Endothelial cell of umbilical vein (primary cell): ENCODE measurements around the gene ITGA6. TPM values are rescaled to one million over a fixed set of nuclear protein-coding genes. Genes with fewer than 3 reads are reported as not detected.

ENCODE experiments used
- Bru-seq: library from RNA; stranded (reverse); fragments of 400-500 nt; gene quantifications from one replicate; lab custom pipeline; 2021; lab: Mats Ljungman, UMichigan
- BruChase-seq, 2 experiments: library from RNA; stranded (reverse); fragments of 400-500 nt; gene quantifications; one replicate each; lab custom pipeline; 2021; lab: Mats Ljungman, UMichigan
- BruUV-seq: library from RNA; stranded (reverse); fragments of 400-500 nt; replicated peaks from 2 replicates; lab custom pipeline; 2021; lab: Mats Ljungman, UMichigan
- CTCF ChIA-PET: fragments of 300-600, 350-600 bp; sonication (Branson Sonifier 250); formaldehyde crosslinking; loops from one replicate; lab custom pipeline; 2021; ENCODE audit warnings: antibody characterized with exemption, inconsistent platforms; lab: Charles Lee
- POLR2A ChIA-PET: fragments of 300-600, 350-600 bp; sonication (Branson Sonifier 250); formaldehyde crosslinking; loops from one replicate; lab custom pipeline; 2021; ENCODE audit warnings: antibody characterized with exemption, inconsistent platforms; lab: Charles Lee
- DNase-seq: peaks from one replicate; pipeline ENCODE4 v3.0.0-alpha.2; 2011; ENCODE audit warnings: low read depth, low spot score
- FAIRE-seq: peaks from 2 replicates; lab custom pipeline; 2011; peaks lifted over from hg19 to GRCh38; lab: Jason Lieb, UNC
- H2AFZ ChIP-seq: 2 replicates; pipeline ENCODE4 v1.6.0; 2012; ENCODE audit warnings: low read depth, low read length, control low read depth, inconsistent platforms
- H3K27ac ChIP-seq: 2 replicates; pipeline ENCODE4 v1.5.1; 2011; ENCODE audit warnings: low read depth, mild to moderate bottlenecking, control low read depth, low read length, moderate library complexity; ENCODE audit not compliant: insufficient read depth
- H3K27me3 ChIP-seq, 2 experiments: 2 replicates each; pipeline versions ENCODE4 v1.6.0 to v1.6.1; 2011; ENCODE audit warnings: low read length in 2 of 2, mixed read lengths in 1 of 2; ENCODE audit not compliant: control insufficient read depth in 2 of 2, insufficient read depth in 2 of 2
- H3K36me3 ChIP-seq, 2 experiments: 2 replicates in 1 of 2; 3 replicates in 1 of 2; pipeline ENCODE4 v1.5.1; 2011; ENCODE audit warnings: low read length in 2 of 2, mild to moderate bottlenecking in 1 of 2, moderate library complexity in 1 of 2; ENCODE audit not compliant: control insufficient read depth in 2 of 2, insufficient read depth in 2 of 2; ENCODE audit errors: extremely low read depth in 1 of 2
- H3K4me1 ChIP-seq: 3 replicates; pipeline ENCODE4 v1.5.1; 2011; ENCODE audit warnings: mild to moderate bottlenecking, low read length; ENCODE audit not compliant: control insufficient read depth, insufficient read depth; ENCODE audit errors: extremely low read depth
- H3K4me2 ChIP-seq: 2 replicates; pipeline ENCODE4 v1.6.1; 2011; ENCODE audit warnings: low read length, control low read depth, mixed read lengths; ENCODE audit not compliant: insufficient read depth
- H3K4me3 ChIP-seq, 3 experiments: fragments of 200-600 bp in 1 of 3; sonication (generic), shearing (Covaris generic) in 1 of 3; replicated peaks in 1 of 3; 2 replicates each; pipeline ENCODE4 v1.5.1; 2011 to 2016; ENCODE audit warnings: control low read depth in 3 of 3, low read length in 3 of 3, mild to moderate bottlenecking in 2 of 3, inconsistent platforms in 1 of 3, low read depth in 1 of 3, moderate library complexity in 1 of 3; ENCODE audit not compliant: insufficient read depth in 1 of 3
- H3K79me2 ChIP-seq: 2 replicates; pipeline ENCODE4 v1.6.0; 2012; ENCODE audit warnings: low read length, inconsistent platforms; ENCODE audit not compliant: control insufficient read depth, insufficient read depth
- H3K9ac ChIP-seq: replicated peaks from 2 replicates; pipeline ENCODE3; 2011; ENCODE audit warnings: low read length, control low read depth; ENCODE audit not compliant: insufficient read depth; ENCODE audit errors: extremely low read depth
- H3K9me1 ChIP-seq: replicated peaks from 3 replicates; pipeline ENCODE4 v1.6.0; 2011; ENCODE audit warnings: mild to moderate bottlenecking, low read length; ENCODE audit not compliant: control insufficient read depth, insufficient read depth; ENCODE audit errors: extremely low read depth
- H3K9me3 ChIP-seq: replicated peaks from 2 replicates; pipeline ENCODE4 v1.5.1; 2012; ENCODE audit warnings: low read length, inconsistent platforms; ENCODE audit not compliant: control insufficient read depth, insufficient read depth
- H4K20me1 ChIP-seq: replicated peaks from 2 replicates; pipeline ENCODE3; 2011; ENCODE audit warnings: mild to moderate bottlenecking, low read length; ENCODE audit not compliant: control insufficient read depth, insufficient read depth; ENCODE audit errors: extremely low read depth
- CTCF ChIP-seq, 2 donors: IDR thresholded peaks; 1 replicate in 1 of 2; 2 replicates in 1 of 2; pipeline ENCODE4 v1.5.1; 2011; ENCODE audit warnings: low read length in 2 of 2, mild to moderate bottlenecking in 2 of 2, moderate library complexity in 2 of 2, control low read depth in 1 of 2, inconsistent platforms in 1 of 2, low read depth in 1 of 2; ENCODE audit not compliant: insufficient read depth in 1 of 2; ENCODE audit errors: extremely low read depth in 1 of 2
- EZH2 ChIP-seq: IDR thresholded peaks from 2 replicates; pipeline ENCODE4 v1.6.1; 2012; ENCODE audit warnings: borderline replicate concordance, low read depth, mild to moderate bottlenecking, moderate library complexity, low read length, inconsistent platforms; ENCODE audit not compliant: severe bottlenecking
- FOS ChIP-seq: IDR thresholded peaks from 2 replicates; pipeline ENCODE4 v1.6.1; 2011; ENCODE audit warnings: mild to moderate bottlenecking, low read length, moderate library complexity, borderline replicate concordance; ENCODE audit not compliant: insufficient read depth
- GATA2 ChIP-seq: IDR thresholded peaks from 2 replicates; pipeline ENCODE4 v1.7.0; 2011; ENCODE audit warnings: low read depth, mild to moderate bottlenecking, moderate library complexity, mixed read lengths, low read length; ENCODE audit not compliant: insufficient read length, insufficient read depth
- JUN ChIP-seq: IDR thresholded peaks from 2 replicates; pipeline ENCODE4 v1.6.1; 2011; ENCODE audit warnings: borderline replicate concordance, low read depth; ENCODE audit not compliant: insufficient read length, insufficient read depth
- MYC ChIP-seq: IDR thresholded peaks from one replicate; pipeline ENCODE4 v1.6.1; 2011; ENCODE audit warnings: mild to moderate bottlenecking, low read depth, low read length
- POLR2A ChIP-seq: IDR thresholded peaks from 2 replicates; pipeline ENCODE4 v1.6.1; 2012; ENCODE audit warnings: low read depth, mild to moderate bottlenecking, control low read depth, low read length
- POLR2AphosphoS5 ChIP-seq: IDR thresholded peaks from 2 replicates; pipeline ENCODE4 v1.6.1; 2012; ENCODE audit warnings: low read depth, mild to moderate bottlenecking, control low read depth, low read length, moderate library complexity; ENCODE audit not compliant: insufficient read depth
- dilution Hi-C: fragments of 300-500 bp; cut with MboI; formaldehyde crosslinking; loops from one replicate; pipeline ENCODE4 v1.15.0; 2019; ENCODE audit warnings: low sequenced_read_pairs; ENCODE audit not compliant: extremely low pct_ligation_motif_present
- intact Hi-C: fragments of 100-400 bp; cut with micrococcal nuclease; formaldehyde crosslinking; loops from one replicate; pipeline ENCODE4 v1.10.0; 2022
- long read RNA-seq: library from polyadenylated mRNA; stranded (forward); transcript quantifications from one replicate; pipeline ENCODE4 v2.0.0, GENCODE V29; 2021
- polyA minus RNA-seq, 3 experiments: library from RNA; depleted of rRNA, polyadenylated mRNA; stranded (reverse); fragments of >200 nt; gene quantifications; 1 replicate in 1 of 3; 2 replicates in 2 of 3; pipeline ENCODE4 v1.2.3, GENCODE V29; 2011
- polyA plus RNA-seq, 4 experiments: library from polyadenylated mRNA; depleted of rRNA in 3 of 4; stranded (reverse) in 3 of 4; unstranded in 1 of 4; fragments of >200 nt; gene quantifications; 2 replicates each; pipeline versions ENCODE4 v1.2.1 to v1.2.3, GENCODE V29; 2011 to 2012; ENCODE audit warnings: missing spikeins in 1 of 4
- total RNA-seq: library from RNA; stranded (reverse); gene quantifications from 2 replicates; pipeline ENCODE4 v1.2.3, GENCODE V29; 2021
- TF ChIP-seq, protein P1 (sequence below): IDR thresholded peaks from 2 replicates; pipeline ENCODE4 v1.6.1; 2011; ENCODE audit not compliant: insufficient read depth, insufficient read length

The ITGA6 gene
- total RNA-seq (174 and 208 TPM in 2 replicates), polyA plus RNA-seq (14.6 and 24.9 TPM in 2 replicates), polyA minus RNA-seq (51.4 and 52.6 TPM in 2 replicates), Bru-seq, nascent RNA (percentile 93 among the genes with signal in this experiment), BruChase-seq, experiment 1, labeled RNA remaining after a 6-hour chase (percentile 94 among the genes with signal in this experiment), BruChase-seq, experiment 2, labeled RNA remaining after a 2-hour chase (percentile 87 among the genes with signal in this experiment)
- 23.3 and 26.0 TPM in 2 replicates for polyA plus RNA-seq (2011; cell fraction: cytosol; rRNA removed)
- 55.2 and 71.9 TPM in 2 replicates for polyA plus RNA-seq (2011; cell fraction: nucleus; rRNA removed)
- polyA plus RNA-seq (2012), result 78.4 and 153 TPM in 2 replicates
- polyA minus RNA-seq (2011; cell fraction: cytosol; rRNA and poly(A)+ RNA removed), result 5.8 TPM
- 53.0 and 76.1 TPM in 2 replicates for polyA minus RNA-seq (2011; cell fraction: nucleus; rRNA and poly(A)+ RNA removed)
- long read RNA-seq, full-length matches to known transcripts, result 190 of 262 reads
- long read RNA-seq, partial matches to known transcripts, result 42 of 262 reads
- long read RNA-seq, other reads (novel, unspliced or antisense), result 30 of 262 reads

- no TSS peak for BruUV-seq
- H3K27ac ChIP-seq, result peak within 1 kb of the TSS; percentile 52
- no peaks in the 10 kb centered on the region for H4K20me1 ChIP-seq
- POLR2A ChIA-PET, result interaction anchor here (0.6 to 0.9 kb wide), 2 partner anchors 13 to 140 kb away, joined by 5 to 6 read pairs; no protein-coding TSS in a partner anchor
- DNase-seq, result peak; percentile 78
- H3K4me2 ChIP-seq, result peak within 1 kb of the TSS; percentile 81
- peak; percentile 64 for FAIRE-seq
- intact Hi-C loops, result loop anchor here (1.0 to 5.0 kb wide), 4 partner anchors 12 to 175 kb away; no protein-coding TSS in a partner anchor
- no peaks in the 10 kb centered on the region for H3K9me1 ChIP-seq
- no peak for TF ChIP-seq JUN
- TF ChIP-seq GATA2, result no peak
- peak; percentile 88 for TF ChIP-seq POLR2AphosphoS5
- TF ChIP-seq CTCF (IDR thresholded peaks at IDR 0.05; ENCODE audit: extremely low read depth in 1 of 2, insufficient read depth in 1 of 2, low read depth in 1 of 2, low read length in 2 of 2), result peak; percentile 4 to 33
- peak; percentile 87 for TF ChIP-seq POLR2A
- TF ChIP-seq FOS, result no peak
- TF ChIP-seq MYC, result no peak
- no peak for TF ChIP-seq EZH2
- TF ChIP-seq, protein P1, sequence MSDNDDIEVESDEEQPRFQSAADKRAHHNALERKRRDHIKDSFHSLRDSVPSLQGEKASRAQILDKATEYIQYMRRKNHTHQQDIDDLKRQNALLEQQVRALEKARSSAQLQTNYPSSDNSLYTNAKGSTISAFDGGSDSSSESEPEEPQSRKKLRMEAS, result no peak
- no peaks in the 10 kb centered on the region for H3K9me3 ChIP-seq
- CTCF ChIA-PET, result interaction anchor here (0.9 to 10.7 kb wide), 14 partner anchors 13 to 309 kb away, joined by 3 to 167 read pairs (median 4); no protein-coding TSS in a partner anchor
- peak within 1 kb of the TSS; percentile 67 to 98 (median 68) for H3K4me3 ChIP-seq
- H3K79me2 ChIP-seq, result peaks cover 49% of the 10 kb centered on the region
- dilution Hi-C loops, result loop anchor here (25.0 kb wide), 1 partner anchor 240 kb away; no protein-coding TSS in a partner anchor
- peak within 1 kb of the TSS; percentile 93 for H2AFZ ChIP-seq
- peaks cover 40% of the 10 kb centered on the region for H3K4me1 ChIP-seq
- H3K36me3 ChIP-seq, result no peaks in the 10 kb centered on the region
- H3K27me3 ChIP-seq, result no peaks in the 10 kb centered on the region
- peak within 1 kb of the TSS; percentile 72 for H3K9ac ChIP-seq
These were observed at the start of gene ITGA6 for GRCh38 chr2:172427256-172427989. Gene ITGA6 (plus strand): TSS chr2:172427586.
